22Rv1 (cell line): ENCODE results near the gene AGBL1.

Experiments used
- H3K27ac ChIP-seq: fragments of 450-650 bp; 2 replicates; pipeline ENCODE4 v1.5.1; 2017
- CTCF ChIP-seq: fragments of 450-650 bp; IDR thresholded peaks from 2 replicates; pipeline ENCODE4 v1.5.1; 2017; ENCODE audit warnings: mild to moderate bottlenecking
- ZFX ChIP-seq: fragments of 450-650 bp; IDR thresholded peaks from 2 replicates; pipeline ENCODE4 v1.6.1; 2017; ENCODE audit warnings: antibody characterized with exemption, borderline replicate concordance

Gene AGBL1

GRCh38 chr15:86711476-86711875, 631.8 kb downstream of the AGBL1 start:
- H3K27ac ChIP-seq: no peak overlapping the region
- TF ChIP-seq CTCF (no peak), ZFX (no peak)

- H3K27ac ChIP-seq: no peak overlapping the region
Measured at GRCh38 chr15:86714241-86714640, 634.6 kb downstream of the AGBL1 start.

GRCh38 chr15:86725628-86726027, 646.0 kb downstream of the AGBL1 start:
- H3K27ac ChIP-seq: no peak overlapping the region
- TF ChIP-seq ZFX: no peak
- no peak for TF ChIP-seq CTCF

More at GRCh38 chr15:86714241-86714640, 634.6 kb downstream of the AGBL1 start:
- TF ChIP-seq CTCF (no peak), ZFX (no peak)

- no peak overlapping the region for H3K27ac ChIP-seq
- TF ChIP-seq CTCF (no peak), ZFX (no peak)
Measured at GRCh38 chr15:86735247-86736040, 655.8 kb downstream of the AGBL1 start.

GRCh38 chr15:86741917-86742316, 662.2 kb downstream of the AGBL1 start:
- TF ChIP-seq CTCF (no peak), ZFX (no peak)
- no peak overlapping the region for H3K27ac ChIP-seq

GRCh38 chr15:86743283-86743903, 663.7 kb downstream of the AGBL1 start:
- no peak overlapping the region for H3K27ac ChIP-seq
- TF ChIP-seq CTCF (peak; percentile 91), ZFX (no peak)

- H3K27ac ChIP-seq: no peak overlapping the region
- TF ChIP-seq CTCF (no peak), ZFX (no peak)
Measured at GRCh38 chr15:86744198-86744780, 664.6 kb downstream of the AGBL1 start.
